SK-N-SH treated with all-trans-retinoic acid at 6 μM for 48 hours (cell line): ENCODE measurements around the gene AMZ1.

Experiments
- BACH2 ChIP-seq: fragments of 250-450 bp; sonication (Bioruptor Pico); IDR thresholded peaks from 2 replicates; pipeline ENCODE4 v1.9.0; 2021; ENCODE audit warnings: mild to moderate bottlenecking, borderline replicate concordance
- CREB5 ChIP-seq: fragments of 250-450 bp; sonication (Bioruptor Pico); IDR thresholded peaks from 2 replicates; pipeline ENCODE4 v1.5.1; 2020; ENCODE audit warnings: low read depth, mild to moderate bottlenecking, moderate library complexity
- ZC3H10 ChIP-seq: fragments of 250-450 bp; sonication (Bioruptor Pico); IDR thresholded peaks from 2 replicates; pipeline ENCODE4 v1.5.1; 2021; ENCODE audit warnings: mild to moderate bottlenecking, moderate library complexity

GRCh38 chr7:2645274-2645868, 42.6 kb upstream of the AMZ1 start:
- TF ChIP-seq BACH2 (CRISPR knock-in tag) (no peak), ZC3H10 (CRISPR knock-in tag) (no peak), CREB5 (CRISPR knock-in tag) (no peak)
